Stimulated activated CD4-positive, alpha-beta T cell treated with anti-CD3 and anti-CD28 coated beads, Interleukin-1b, Interleukin-23, amount 100 ng/mL, for 48 hours (primary cell): ENCODE measurements around the gene SEC22B.
A peak's percentile ranks its signal among the peaks of the same experiment; 100 is the strongest.
"Not testable (repeated sequence)": the region's sequence is repeated elsewhere in the genome, so short reads cannot be mapped to it uniquely, and the experiment has no call there.

Experiments
- DNase-seq: peaks from one replicate; pipeline ENCODE4 v3.0.0-alpha.2; 2020

Gene SEC22B

DNA sequence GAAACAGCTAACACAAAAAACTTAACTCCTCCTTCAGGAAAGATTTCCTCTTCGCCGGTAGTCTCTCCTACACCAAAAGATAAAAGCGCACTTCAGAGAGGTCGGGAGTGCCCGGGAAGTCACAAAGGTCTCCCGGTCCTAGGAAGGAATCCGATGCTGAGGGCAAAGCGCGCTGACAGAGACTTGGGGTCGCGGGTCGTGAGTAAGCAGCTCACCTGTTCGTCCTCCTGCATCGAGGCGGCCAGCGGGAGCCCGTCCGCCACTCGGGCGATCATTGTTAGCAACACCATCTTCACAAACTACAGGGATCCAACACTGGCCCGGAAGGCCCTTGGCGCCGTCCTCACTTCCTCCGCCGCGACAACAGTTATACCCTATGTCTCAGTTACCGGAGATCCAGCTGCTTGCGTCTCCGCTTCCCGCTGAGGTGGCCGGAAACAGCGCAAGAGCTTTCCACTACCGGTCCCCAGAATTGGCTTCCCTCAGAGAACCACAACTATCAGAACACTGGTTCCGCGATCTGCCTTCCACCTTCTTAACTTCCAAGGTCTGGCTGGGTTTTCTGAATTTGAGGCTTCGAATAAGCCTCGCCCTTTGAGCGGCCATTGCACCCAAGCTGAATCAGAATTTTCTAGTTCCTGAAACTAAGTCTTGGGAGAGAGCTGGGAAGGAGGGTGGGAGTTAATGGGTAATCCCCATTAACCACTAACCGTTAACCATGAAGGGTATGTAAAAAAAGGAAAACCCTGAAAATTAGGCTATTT is at the start of gene SEC22B:
Gene SEC22B (minus strand): TSS at position 429 of the 764 bp plus-strand sequence. CDS start 139 bp downstream, at position 290.
- DNase-seq: peak; percentile 91

DNA sequence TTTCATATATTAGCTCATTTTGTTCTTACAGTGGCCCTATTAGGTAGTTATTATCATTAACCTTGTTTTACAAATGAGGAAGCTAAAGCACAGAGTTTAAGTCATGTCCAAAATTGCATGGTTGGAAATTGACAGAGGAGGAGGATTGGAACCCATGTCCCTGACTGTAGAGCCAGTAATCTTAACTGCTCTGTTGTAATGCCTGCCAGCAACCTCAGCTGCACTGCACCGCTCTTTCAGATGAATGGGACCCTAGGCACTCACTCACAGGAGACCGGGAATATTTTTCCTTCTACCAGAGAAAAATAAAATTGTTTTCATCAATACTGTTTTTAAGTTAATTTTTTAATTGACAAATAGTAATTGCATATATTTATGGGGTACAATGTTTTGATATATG is 41.6 kb upstream of the SEC22B start:
- DNase-seq: not testable (repeated sequence)

- not testable (repeated sequence) for DNase-seq
These were observed 41.0 kb upstream of the SEC22B start for GRCh38 chr1:120217175-120217929.

DNA sequence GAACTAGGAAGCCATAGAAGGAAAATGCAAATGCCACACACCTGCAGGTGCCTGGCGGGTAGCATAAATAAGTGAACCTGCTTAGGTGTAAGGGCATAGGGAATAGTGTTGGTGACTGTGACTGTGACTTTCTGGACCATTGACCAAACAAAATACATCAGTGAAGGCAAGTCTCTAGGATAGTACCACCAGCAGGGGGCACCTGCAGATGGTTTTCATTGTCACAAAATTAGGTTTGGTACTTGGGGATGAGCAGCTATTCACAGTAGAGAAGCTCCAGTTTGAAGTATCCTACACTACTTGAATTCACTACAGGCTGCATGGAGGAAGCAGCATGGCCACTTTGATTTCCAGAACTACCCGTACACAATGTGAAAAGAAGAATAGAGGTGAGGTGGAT is 37.3 kb upstream of the SEC22B start:
- not testable (repeated sequence) for DNase-seq

- DNase-seq: not testable (repeated sequence)
These were observed 34.4 kb upstream of the SEC22B start for GRCh38 chr1:120210754-120211153.

GRCh38 chr1:120196863-120197775 is 20.8 kb upstream of the SEC22B start:
- not testable (repeated sequence) for DNase-seq

GRCh38 chr1:120188626-120189025 is 12.3 kb upstream of the SEC22B start:
- not testable (repeated sequence) for DNase-seq

- DNase-seq: not testable (repeated sequence)
These were observed 5.9 kb upstream of the SEC22B start for GRCh38 chr1:120182176-120182707.

GRCh38 chr1:120179811-120180690 is 3.7 kb upstream of the SEC22B start:
- not testable (repeated sequence) for DNase-seq

DNA sequence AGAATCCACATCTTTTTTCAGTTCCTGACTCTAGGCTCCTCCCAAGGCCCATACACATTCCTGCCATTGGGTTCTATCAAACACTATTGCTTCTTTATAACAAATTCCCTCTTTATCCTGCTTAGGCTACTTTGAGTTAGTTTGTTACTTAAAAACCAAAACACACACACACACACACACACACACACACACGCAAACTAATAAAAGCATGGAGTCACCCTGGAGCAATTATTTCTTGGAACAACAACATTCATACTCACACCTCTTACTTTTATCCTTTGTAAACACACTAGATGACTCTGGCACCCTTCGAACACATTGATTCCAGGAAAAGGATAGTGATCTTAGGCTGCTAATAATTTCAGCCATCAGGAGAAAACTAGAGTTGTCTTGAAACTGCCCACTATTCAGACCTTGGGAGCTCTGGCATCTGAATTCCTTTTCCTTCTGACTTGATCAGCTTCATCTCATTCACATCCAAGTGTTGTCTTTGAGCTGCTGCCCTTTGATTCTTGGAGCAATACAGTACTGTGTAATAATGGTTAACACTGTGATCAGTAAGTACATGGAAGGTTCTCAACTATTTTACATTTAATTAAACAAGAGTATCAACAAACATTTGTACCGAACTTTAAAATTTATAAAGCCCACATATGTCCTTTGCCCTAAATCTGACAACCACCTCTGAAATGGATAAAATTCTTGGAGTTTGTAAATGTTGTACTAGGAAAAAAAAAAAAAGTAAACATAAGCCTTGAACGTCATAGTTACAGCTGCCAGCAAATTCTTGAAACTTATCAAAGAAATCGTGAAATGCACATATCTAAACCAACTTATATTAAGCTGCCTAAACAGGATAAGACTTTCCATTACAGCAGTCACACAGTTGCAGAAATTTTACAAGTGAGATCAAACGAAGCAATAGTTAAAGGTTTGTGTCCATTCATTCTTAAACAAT is 2.8 kb upstream of the SEC22B start:
- DNase-seq: no peak

DNA sequence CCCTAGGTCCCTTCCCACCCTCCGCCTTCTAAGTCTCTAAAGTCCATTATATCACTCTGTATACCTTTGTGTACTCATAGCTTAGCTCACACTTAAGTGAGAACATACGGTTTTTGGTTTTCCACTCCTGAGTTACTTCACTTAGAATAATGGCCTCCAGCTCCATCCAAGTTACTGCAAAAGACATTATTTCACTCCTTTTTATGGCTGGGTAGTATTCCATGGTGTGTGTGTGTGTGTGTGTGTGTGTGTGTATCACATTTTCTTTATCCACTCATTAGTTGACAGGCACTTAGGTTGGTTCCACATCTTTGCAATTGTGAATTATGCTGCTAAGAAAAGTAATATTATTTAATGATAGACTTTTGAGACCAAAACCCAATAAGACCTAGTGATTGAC is 1.7 kb upstream of the SEC22B start:
- not testable (repeated sequence) for DNase-seq

DNA sequence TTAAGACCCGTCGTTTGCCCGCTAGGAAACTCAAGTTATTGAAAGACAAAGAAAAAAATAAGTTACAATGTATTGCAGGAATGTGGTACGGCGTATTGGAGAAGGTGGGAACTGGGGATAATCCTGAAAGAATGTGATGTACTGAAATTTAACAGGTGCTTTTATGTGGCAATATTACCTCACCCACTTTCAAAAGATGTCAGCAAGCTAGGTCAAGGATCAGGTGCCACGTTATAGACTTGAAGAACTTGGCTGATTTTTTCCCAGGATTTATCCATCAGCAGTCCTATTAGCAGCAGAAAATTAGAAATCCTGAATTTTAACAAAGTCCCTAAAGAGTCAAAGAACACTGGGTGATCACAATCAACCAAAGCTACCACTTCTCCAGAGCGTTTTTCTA is 632 bp downstream of the SEC22B start:
- DNase-seq: not testable (repeated sequence)

DNA sequence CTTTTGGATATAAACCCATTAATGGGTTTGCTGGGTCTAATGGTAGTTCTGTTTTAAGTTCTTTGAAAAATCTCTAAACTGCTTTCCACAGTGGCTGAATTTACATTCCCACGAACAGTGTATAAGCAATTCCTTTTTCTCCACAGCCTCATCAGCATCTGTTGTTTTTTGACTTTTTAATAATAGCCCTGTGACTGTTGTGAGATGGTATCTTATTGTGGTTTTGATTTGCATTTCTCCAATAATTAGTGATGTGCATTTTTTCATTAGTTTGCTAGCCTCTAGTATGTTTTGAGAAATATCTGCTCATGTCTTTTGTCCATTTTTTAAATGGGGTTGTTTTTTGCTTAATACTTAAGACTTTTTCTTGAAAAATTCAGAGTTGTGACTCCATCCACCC is 11.6 kb downstream of the SEC22B start:
- DNase-seq: not testable (repeated sequence)

GRCh38 chr1:120162015-120162414 is 14.3 kb downstream of the SEC22B start:
- DNase-seq: not testable (repeated sequence)

DNA sequence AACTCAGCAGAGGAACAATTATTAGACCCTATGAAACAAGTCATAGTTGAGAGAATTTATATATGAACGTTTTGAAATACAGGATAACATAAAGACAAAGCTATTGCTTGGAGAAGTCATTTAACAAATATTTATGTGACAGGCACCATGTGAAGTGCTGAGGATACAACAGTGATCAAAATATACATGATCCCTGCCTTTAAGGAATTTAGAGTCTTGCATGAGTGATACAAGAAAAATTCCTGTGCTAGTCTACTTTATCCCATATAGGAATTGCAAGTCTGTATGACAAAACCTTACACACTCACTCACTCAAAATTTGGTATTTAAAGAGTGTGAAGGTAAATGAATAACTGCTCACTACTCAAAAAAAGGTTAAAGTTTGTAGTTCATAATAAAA is 17.8 kb downstream of the SEC22B start:
- not testable (repeated sequence) for DNase-seq

DNA sequence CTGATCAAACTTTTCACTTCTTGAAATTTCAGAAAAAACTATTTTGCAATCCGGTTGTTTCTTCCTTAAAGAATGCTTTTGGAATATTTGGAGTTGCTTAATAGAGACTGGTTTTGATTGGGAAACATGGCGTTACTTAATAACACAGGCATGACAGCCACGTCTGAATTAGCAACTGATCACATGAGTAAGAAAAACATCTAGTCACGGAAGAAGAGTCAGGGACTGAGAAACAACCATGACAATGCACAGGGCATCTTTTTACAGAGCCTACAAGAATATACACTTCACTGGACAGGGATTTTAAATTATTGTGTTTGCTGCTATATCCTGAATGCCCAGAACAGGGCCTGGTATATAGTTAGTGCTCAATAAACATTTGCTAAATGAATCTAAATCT is 18.2 kb downstream of the SEC22B start:
- DNase-seq: not testable (repeated sequence)

DNA sequence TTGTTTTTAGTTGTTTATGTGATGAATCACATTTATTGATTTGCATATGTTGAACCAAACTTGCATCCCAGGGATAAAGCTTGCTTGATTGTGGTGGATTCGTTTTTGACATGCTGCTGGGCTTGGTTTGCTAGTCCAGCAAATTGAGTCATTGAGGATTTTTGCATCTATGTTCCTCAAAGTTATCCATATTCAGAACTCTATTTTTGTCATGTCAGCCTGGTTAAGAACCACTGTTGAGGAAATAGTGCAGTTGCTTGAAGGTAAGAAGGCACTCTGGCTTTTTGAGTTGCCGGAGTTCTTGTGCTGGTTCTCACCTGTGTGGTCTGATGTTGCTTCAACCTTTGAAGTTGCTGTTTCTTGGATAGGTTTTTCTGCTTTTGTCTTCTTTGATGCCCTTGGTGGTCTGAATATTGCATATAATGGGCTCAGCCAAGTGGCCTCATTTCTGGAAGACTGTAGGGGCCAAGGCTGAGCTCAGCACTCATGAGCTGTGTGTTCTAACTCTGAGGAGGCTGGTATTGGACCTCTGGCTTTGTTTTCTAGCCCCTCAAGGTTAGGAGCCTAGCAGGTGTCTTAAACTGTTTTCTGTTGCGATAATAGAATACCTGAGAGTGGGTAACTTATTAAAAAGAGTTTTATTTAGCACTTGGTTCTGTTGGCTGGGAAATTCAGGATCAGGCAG is 26.0 kb downstream of the SEC22B start:
- not testable (repeated sequence) for DNase-seq

DNA sequence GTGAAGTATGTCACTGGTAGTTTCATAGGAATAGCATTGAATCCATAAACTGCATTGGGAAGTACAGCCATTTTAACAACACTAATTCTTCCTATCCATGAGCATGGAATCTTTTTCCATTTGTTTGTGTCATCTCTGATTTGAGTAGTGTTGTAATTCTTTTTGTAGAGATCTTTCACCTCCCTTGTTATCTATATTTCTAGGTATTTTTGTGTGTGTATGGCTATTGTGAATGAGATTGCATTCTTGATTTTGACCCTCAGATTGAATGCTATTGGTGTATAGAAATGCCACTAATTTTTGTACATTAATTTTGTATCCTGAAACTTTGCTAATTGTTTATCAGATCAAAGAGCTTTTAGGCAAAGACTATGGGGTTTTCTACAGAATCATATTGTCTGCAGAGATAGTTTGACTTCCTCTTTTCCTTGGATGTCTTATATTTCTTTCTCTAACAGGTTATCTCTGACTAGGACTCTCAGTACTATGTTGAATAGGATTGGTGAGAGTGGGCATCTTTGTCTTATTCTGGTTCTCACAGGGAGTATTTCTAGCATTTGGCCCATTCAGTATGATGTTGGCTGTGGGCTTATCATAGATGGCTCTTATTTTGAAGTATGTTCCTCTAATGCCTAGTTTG is 26.8 kb downstream of the SEC22B start:
- DNase-seq: not testable (repeated sequence)

DNA sequence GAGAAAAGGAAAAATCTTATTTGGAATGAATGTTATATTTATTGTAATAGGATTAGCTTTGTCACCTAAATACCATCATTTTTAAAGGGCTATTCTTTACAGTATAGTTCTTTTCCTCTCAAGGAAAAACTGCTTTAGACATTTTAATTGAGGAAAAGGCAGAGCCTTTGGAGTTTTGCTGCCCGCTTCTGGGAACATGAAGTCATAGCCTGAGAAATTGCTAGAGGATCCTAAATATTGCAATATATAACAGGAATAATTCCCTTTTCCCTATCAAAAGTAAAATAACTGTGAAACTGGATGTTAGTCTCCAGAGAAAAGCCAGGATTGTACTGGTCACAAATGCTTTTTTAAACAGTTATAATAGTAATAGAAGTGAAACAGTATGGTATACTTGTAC is 30.5 kb downstream of the SEC22B start:
- DNase-seq: not testable (repeated sequence)
